Activated naive CD4-positive, alpha-beta T cell treated with anti-CD3 and anti-CD28 coated beads, Interleukin-2, amount 50 U/mL, for 24 hours (primary cell): Measurements from ENCODE around the gene GSDME.
A peak's percentile ranks its signal among the peaks of the same experiment; 100 is the strongest.
"Not testable (repeated sequence)": the region's sequence is repeated elsewhere in the genome, so short reads cannot be mapped to it uniquely, and the experiment has no call there.

ENCODE experiments used
- H3K27ac Mint-ChIP-seq: one replicate; pipeline ENCODE4 v1.8.0; 2021; ENCODE audit warnings: mild to moderate bottlenecking, mixed read lengths
- H3K27me3 Mint-ChIP-seq: one replicate; pipeline ENCODE4 v1.8.0; 2021; ENCODE audit warnings: mixed read lengths
- H3K36me3 Mint-ChIP-seq: one replicate; pipeline ENCODE4 v1.8.0; 2021; ENCODE audit warnings: mixed read lengths
- H3K4me1 Mint-ChIP-seq: one replicate; pipeline ENCODE4 v1.8.0; 2021; ENCODE audit warnings: mixed read lengths
- H3K4me3 Mint-ChIP-seq: one replicate; pipeline ENCODE4 v1.8.0; 2021; ENCODE audit warnings: mild to moderate bottlenecking, mixed read lengths
- H3K9me3 Mint-ChIP-seq: one replicate; pipeline ENCODE4 v1.8.0; 2021; ENCODE audit warnings: mixed read lengths

The GSDME gene

DNA sequence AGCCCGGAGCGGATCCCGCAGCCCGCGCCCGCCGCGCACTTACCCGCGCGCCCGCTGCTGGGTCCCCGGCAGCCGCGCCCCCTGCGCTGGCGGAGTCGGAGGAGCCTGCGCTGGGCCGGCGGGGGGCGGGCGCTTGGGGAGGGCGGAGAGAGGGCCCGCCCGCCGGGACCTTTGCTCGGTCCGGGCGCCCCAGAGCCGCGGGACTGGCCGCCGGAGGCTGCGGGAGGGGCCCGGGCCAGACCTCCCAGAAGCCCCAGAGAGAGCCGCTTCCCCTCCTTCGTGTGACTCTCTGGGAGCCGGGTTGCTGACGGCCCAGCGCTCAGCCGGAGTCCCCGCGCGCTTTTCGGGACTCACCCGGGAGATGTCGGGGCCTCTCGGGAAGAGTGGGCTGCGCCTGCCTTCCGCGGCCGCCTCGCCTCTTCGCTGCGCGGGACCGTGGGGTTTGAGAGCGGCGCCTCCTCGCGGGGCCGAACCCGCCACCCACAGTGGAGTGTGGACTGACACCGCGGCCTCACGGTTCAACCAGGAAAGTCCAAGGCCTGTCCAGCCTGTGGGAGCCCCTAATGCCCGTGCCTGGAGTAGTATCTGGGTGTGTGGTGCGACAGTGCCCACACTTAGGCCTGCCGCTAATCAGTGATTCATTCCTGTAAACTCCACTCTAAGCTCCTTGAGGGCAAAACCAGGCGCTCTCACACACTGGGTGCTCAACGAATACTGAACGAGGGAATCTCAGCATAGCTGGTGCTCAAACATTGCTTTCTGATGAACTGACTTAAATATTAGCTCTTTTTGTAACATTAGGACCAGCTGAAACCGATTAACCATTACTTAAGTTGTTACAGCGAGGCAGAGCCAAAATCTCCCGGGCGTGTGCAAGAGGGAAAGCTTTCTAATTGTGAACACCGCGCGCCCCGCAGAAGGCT lies at the start of gene GSDME:
Gene GSDME, minus strand, starts transcription at position 112 of the 923 bp plus-strand sequence. CDS start 7,690 bp downstream, outside the sequence.
- H3K4me1 Mint-ChIP-seq, result peaks cover 31% of the 10 kb centered on the region
- peak within 1 kb of the TSS; percentile 85 for H3K4me3 Mint-ChIP-seq
- peaks cover 24% of the 10 kb centered on the region for H3K27me3 Mint-ChIP-seq
- no peaks in the 10 kb centered on the region for H3K9me3 Mint-ChIP-seq
- peak within 1 kb of the TSS; percentile 69 for H3K27ac Mint-ChIP-seq
- H3K36me3 Mint-ChIP-seq, result no peaks in the 10 kb centered on the region

DNA sequence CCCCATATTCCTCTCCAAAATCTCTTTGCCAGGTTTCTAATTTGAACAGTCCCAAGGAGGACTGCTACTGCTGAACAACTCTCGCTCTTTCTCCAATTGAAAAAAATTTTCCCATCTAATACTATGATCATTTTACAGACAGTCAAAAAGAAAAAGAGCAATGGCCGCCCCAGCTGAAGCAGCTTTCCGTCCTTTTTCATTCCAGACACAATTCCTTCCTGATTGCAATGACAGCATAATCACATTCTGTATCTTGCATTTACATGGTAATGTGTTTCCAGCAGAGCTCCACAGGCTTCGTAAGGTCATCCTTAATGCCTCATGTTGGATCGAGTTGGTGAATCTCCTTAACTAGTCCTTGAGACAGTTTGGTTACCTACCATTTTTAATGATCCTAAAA lies 45.0 kb upstream of the GSDME start:
- no peak overlapping the region for H3K4me3 Mint-ChIP-seq
- peaks cover 4% of the 10 kb centered on the region for H3K4me1 Mint-ChIP-seq
- H3K27ac Mint-ChIP-seq, result no peak overlapping the region
- no peaks in the 10 kb centered on the region for H3K9me3 Mint-ChIP-seq
- peaks cover 47% of the 10 kb centered on the region for H3K36me3 Mint-ChIP-seq
- H3K27me3 Mint-ChIP-seq, result no peaks in the 10 kb centered on the region

DNA sequence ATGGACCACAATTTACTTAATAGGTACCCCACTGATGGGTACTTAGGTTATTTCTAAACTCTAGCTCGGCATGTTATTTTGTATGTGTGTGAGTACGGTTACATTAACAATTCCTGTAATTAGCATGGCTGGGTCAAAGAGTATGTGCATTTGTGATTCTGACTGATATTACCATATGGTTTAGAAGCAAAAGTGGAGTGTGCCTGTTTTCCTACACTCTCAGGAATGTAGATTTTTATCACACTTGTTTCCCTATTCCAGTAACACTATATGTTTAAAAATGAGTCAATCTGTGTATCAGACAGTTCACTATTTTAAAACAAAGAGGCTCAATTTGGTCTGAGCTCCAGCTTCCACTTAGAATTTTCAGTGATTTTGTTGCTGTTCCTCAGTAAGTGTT lies 44.6 kb upstream of the GSDME start:
- Mint-ChIP-seq H3K9me3 (no peaks in the 10 kb centered on the region), H3K27me3 (no peaks in the 10 kb centered on the region), H3K4me1 (peaks cover 4% of the 10 kb centered on the region), H3K27ac (no peak overlapping the region), H3K4me3 (no peak overlapping the region), H3K36me3 (peaks cover 48% of the 10 kb centered on the region)

DNA sequence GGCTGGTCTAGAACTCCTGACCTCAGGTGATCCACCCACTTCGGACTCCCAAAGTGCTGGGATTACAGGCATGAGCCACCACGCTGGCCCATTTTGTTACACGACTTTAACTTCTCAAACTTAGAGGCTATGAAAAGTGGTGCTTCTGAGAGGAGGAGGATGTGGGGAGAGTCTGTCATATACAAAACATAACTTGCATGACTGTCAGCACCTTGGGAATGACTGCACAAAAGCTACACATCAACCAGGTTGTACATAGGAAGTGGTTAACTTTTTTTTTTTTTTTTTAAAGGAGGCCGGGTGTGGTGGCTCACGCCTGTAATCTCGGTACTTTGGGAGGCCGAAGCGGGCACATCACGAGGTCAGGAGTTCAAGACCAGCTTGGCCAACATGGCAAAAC lies 43.4 kb upstream of the GSDME start:
- H3K36me3 Mint-ChIP-seq, result peaks cover 43% of the 10 kb centered on the region
- no peak overlapping the region for H3K4me3 Mint-ChIP-seq
- H3K9me3 Mint-ChIP-seq, result no peaks in the 10 kb centered on the region
- no peaks in the 10 kb centered on the region for H3K27me3 Mint-ChIP-seq
- peaks cover 4% of the 10 kb centered on the region for H3K4me1 Mint-ChIP-seq
- no peak overlapping the region for H3K27ac Mint-ChIP-seq

DNA sequence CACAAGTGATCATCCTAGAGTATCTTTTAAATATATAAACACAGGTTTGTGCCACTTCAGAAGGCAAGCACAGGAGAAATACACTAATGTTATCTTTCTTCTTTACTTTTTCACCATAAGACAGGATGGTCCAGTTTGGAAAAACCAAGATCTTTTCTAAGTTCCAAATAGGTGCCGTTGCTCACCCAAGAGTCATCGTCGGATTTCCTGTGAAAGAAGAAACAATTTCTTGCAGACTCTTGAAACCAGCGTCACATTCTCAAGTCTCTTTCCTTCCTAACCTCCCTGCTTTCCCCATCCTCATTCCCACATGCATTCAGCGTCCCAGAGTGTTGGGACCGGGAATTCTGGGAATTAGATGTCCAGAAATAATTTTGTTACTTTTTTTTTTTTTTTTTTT lies 42.8 kb upstream of the GSDME start:
- H3K9me3 Mint-ChIP-seq, result no peaks in the 10 kb centered on the region
- no peak overlapping the region for H3K4me3 Mint-ChIP-seq
- peaks cover 43% of the 10 kb centered on the region for H3K36me3 Mint-ChIP-seq
- H3K4me1 Mint-ChIP-seq, result peaks cover 4% of the 10 kb centered on the region
- no peaks in the 10 kb centered on the region for H3K27me3 Mint-ChIP-seq
- H3K27ac Mint-ChIP-seq, result no peak overlapping the region

DNA sequence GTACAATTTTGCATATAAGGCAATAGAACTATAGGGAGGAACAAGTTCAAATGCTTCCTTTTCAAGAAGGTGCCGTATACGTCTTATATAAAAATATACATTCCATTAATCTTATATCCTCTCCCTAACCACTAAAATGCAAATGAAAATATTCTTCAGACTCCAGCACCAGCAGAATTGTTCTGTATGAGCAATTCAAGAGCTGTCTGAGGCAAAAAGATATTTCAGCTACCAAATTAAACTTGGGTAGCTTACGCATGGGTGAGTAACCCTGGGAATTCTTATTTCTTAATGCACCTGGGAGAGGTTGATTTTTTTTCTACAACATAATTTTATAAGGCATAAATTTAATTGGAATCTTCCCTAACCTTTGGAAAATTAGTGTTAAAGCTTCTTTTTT lies 42.2 kb upstream of the GSDME start:
- peaks cover 39% of the 10 kb centered on the region for H3K36me3 Mint-ChIP-seq
- H3K4me3 Mint-ChIP-seq, result no peak overlapping the region
- no peaks in the 10 kb centered on the region for H3K9me3 Mint-ChIP-seq
- peaks cover 8% of the 10 kb centered on the region for H3K4me1 Mint-ChIP-seq
- no peaks in the 10 kb centered on the region for H3K27me3 Mint-ChIP-seq
- H3K27ac Mint-ChIP-seq, result no peak overlapping the region

DNA sequence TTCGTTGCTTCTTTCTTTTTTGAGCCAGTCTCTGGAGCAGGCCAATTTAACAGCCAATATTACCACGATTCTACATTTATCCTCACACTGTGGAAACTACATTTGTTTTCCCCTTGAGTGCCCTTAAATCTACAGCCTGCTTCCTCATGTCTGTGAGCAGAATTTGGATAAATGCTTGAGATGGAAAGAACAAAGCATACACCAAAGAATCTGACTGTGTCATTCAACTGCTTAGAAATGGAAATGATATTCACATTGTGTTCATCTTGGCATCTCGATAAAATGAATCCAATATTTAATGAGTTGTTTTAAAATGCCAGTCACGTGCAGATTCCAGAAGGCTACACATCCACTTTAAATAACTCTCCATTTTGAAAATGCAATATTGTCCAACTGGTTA lies 41.0 kb upstream of the GSDME start:
- no peaks in the 10 kb centered on the region for H3K27me3 Mint-ChIP-seq
- H3K4me3 Mint-ChIP-seq, result no peak overlapping the region
- H3K9me3 Mint-ChIP-seq, result no peaks in the 10 kb centered on the region
- H3K27ac Mint-ChIP-seq, result no peak overlapping the region
- peaks cover 34% of the 10 kb centered on the region for H3K36me3 Mint-ChIP-seq
- peaks cover 15% of the 10 kb centered on the region for H3K4me1 Mint-ChIP-seq

DNA sequence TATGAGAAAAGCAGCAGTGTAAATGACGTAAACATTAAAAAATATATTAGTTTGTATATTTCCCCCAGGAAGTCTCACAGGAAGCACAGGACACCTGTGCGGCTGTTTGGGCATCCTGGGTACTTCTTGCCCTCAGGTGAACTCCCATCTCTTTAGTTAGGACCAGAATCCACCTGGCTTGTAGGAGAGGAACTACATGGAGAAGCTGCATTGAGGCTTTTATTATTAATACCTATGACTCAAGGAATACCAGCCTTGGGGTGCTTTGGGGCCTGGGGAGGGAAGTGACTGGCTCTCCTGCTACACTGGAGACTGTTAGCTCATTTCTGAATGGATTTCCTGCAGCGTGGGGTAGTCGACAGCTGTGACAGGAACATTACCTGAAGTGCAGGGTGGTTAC lies 40.0 kb upstream of the GSDME start:
- Mint-ChIP-seq H3K36me3 (peaks cover 28% of the 10 kb centered on the region), H3K27me3 (no peaks in the 10 kb centered on the region), H3K27ac (no peak overlapping the region), H3K4me3 (no peak overlapping the region), H3K4me1 (peaks cover 15% of the 10 kb centered on the region), H3K9me3 (no peaks in the 10 kb centered on the region)

DNA sequence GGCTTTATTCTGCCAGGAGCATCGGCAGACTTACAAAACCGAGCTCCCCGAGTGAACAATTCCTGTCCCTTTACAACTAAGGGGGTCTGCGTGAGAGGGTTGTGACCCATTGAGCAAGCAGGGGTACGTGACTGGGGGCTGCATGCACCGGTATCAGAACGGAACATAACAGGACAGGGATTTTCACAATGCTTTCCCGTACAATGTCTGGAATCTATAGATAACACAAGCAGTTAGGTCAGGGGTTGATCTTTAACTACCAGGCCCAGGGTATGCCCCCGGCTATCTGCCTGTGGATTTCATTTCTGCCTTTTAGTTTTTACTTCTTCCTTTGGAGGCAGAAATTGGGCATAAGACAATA lies 38.1 kb upstream of the GSDME start:
- Mint-ChIP-seq H3K9me3 (no peaks in the 10 kb centered on the region), H3K4me3 (no peak overlapping the region), H3K27ac (no peak overlapping the region), H3K27me3 (no peaks in the 10 kb centered on the region), H3K4me1 (peaks cover 12% of the 10 kb centered on the region), H3K36me3 (peaks cover 16% of the 10 kb centered on the region)

DNA sequence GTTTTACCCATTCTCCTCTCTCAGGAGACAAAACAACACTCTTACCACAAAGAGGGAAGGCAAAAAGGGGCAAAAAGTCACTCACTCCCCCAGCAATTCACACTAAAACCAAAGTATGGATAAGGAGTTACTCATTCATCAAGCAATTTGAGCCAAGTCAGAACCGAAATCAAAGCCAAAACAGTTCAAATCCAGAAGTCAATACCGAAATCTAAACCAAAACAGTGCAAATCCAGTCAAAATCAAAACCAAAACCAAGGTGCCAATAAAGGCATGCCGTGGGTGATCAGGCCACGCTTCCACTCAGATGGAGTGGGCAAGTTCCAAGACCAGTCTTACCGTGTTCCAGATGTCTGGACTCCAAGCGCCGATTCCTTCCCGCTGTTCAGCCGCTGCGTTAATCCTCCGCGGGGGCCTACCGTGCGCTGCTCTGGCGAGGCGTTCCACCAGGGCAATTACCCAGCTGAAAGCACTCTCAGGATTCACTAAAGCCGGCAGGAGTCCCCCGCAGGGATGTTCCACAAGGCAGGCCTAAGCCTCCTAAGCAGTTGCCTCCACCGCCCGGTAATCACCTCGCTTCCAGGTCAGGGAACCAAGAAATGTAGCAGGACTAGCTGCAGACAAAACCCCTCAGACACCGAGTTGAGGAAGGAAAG lies 37.6 kb upstream of the GSDME start:
- H3K27ac Mint-ChIP-seq, result peak overlapping the region; percentile 12
- H3K4me3 Mint-ChIP-seq, H3K9me3 Mint-ChIP-seq, H3K27me3 Mint-ChIP-seq: not testable (repeated sequence)
- H3K36me3 Mint-ChIP-seq, result peaks cover 16% of the 10 kb centered on the region
- peaks cover 12% of the 10 kb centered on the region for H3K4me1 Mint-ChIP-seq

DNA sequence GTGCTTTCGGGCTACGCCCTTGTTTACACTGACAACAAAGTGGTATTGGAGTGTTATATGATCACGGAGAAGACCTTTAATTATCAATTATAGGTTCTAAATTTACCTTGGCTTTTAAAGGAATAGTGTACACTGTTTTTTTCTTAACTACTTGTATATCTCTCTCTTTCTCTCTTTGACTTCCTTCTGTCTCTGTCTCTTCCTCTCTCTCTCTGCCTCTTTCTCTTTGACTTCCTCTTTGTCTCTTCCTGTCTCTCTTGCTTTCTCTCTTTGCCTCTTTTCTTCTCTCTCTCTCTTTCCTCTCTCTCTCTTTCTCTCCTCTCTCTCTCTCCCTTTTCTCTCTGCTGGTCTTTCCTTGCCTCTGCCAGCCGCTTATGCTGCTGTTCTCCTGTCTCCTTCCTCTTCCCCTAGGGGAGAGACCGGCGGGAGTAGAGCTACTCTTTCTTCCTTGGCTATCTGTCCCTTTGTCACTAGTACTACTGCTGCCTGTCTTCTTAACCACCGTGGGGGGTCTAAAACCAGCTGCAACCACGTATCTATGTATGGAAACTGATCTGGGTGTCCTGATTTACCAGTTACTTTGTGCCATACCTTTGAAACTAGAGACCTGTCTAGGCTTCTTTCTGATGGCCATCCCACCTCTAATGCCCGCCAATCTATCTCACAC lies 36.9 kb upstream of the GSDME start:
- peaks cover 17% of the 10 kb centered on the region for H3K36me3 Mint-ChIP-seq
- no peak overlapping the region for H3K27ac Mint-ChIP-seq
- no peaks in the 10 kb centered on the region for H3K9me3 Mint-ChIP-seq
- peaks cover 12% of the 10 kb centered on the region for H3K4me1 Mint-ChIP-seq
- H3K27me3 Mint-ChIP-seq, result no peaks in the 10 kb centered on the region
- no peak overlapping the region for H3K4me3 Mint-ChIP-seq

DNA sequence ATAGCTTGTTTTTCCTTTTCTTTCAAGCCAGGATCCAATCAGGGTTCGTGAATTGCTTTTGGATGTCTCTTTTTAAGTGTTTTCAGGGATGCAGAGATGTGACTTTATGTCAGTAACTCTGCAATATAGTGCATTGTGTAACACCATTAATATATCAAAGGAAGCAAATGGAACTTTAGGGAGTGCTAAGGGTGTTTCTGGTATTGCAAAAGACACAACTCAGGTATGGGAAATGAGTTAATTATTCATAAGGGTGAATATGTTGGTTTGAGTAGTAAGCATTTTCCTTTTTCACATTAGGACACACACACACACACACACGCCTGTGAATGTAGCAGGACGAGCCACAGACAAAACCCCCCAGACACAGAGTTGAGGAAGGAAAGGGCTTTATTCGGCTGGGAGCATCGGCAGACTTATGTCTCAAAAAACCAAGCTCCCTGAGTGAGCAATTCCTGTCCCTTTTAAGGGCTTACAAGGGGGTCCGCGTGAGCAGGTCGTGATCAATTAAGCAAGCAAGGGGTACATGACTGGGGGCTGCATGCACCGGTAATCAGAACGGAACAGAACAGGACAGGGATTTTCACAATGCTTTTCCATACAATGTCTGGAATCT lies 31.8 kb upstream of the GSDME start:
- H3K4me3 Mint-ChIP-seq, result no peak overlapping the region
- peaks cover 3% of the 10 kb centered on the region for H3K4me1 Mint-ChIP-seq
- no peaks in the 10 kb centered on the region for H3K27me3 Mint-ChIP-seq
- H3K27ac Mint-ChIP-seq, result no peak overlapping the region
- H3K36me3 Mint-ChIP-seq, result peaks cover 4% of the 10 kb centered on the region
- no peaks in the 10 kb centered on the region for H3K9me3 Mint-ChIP-seq

DNA sequence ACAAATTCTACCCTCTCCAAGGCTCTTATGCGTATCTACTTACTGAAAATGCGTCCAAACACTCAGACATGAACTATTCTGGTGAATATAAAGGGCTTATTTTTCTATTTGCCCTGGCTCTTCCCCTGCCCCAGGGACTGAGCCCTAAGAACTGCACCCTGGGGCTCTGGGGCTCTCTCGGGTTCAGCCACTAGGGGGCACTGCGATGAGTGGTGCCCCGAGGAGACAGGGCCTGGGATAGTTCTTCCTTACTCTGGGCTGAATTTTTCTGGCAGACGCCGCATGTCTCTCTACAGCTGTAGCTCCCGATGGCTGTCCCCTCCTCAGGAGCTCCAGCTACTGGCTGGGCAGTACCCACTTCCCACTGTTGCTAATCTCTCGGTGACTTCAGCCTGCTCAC lies 30.8 kb upstream of the GSDME start:
- no peaks in the 10 kb centered on the region for H3K9me3 Mint-ChIP-seq
- no peak overlapping the region for H3K4me3 Mint-ChIP-seq
- no peaks in the 10 kb centered on the region for H3K4me1 Mint-ChIP-seq
- H3K27ac Mint-ChIP-seq, result peak overlapping the region; percentile 4
- peaks cover 4% of the 10 kb centered on the region for H3K36me3 Mint-ChIP-seq
- no peaks in the 10 kb centered on the region for H3K27me3 Mint-ChIP-seq

DNA sequence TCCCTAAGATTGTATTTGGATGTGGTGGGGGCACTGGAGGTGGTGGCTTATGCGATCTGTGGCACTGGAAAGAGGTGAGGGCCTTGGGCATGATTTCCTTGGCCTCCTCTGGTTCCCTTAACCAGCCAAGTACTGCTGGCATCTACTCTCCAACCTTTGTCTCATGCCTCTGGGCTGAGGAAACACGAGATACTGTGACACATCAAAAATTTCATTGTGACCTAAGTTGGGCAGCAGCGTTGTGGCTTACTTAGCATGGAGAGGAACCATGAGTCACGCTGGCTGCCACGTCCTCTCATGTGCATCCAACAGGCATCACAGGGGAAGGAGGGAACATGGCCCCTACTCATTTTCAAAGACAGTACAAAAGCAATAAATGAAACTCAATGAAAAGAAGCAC lies 29.7 kb upstream of the GSDME start:
- no peaks in the 10 kb centered on the region for H3K9me3 Mint-ChIP-seq
- H3K4me1 Mint-ChIP-seq, result no peaks in the 10 kb centered on the region
- no peaks in the 10 kb centered on the region for H3K27me3 Mint-ChIP-seq
- no peak overlapping the region for H3K27ac Mint-ChIP-seq
- H3K4me3 Mint-ChIP-seq, result no peak overlapping the region
- peaks cover 1% of the 10 kb centered on the region for H3K36me3 Mint-ChIP-seq

DNA sequence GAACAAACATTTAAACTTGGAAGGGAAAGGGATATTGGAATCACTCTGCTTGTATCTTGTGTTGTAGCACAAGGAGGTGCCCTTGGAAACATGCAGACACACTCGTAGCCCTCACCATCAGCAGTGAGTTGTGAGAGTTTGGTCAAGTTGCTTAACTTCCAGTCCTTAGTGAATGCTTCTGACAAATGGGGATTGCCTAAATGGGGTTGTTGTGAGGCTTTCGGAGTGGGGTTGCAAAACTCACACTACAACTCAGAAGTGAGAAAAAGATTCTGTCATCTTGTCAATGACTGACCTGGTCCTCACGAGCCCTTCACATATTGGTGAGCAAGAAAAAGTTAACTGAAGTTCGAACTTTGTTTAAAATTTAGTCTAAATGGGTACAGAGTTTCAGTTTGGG lies 29.0 kb upstream of the GSDME start:
- Mint-ChIP-seq H3K36me3 (peaks cover 1% of the 10 kb centered on the region), H3K27me3 (no peaks in the 10 kb centered on the region), H3K4me3 (no peak overlapping the region), H3K4me1 (no peaks in the 10 kb centered on the region), H3K9me3 (no peaks in the 10 kb centered on the region), H3K27ac (peak overlapping the region; percentile 10)

DNA sequence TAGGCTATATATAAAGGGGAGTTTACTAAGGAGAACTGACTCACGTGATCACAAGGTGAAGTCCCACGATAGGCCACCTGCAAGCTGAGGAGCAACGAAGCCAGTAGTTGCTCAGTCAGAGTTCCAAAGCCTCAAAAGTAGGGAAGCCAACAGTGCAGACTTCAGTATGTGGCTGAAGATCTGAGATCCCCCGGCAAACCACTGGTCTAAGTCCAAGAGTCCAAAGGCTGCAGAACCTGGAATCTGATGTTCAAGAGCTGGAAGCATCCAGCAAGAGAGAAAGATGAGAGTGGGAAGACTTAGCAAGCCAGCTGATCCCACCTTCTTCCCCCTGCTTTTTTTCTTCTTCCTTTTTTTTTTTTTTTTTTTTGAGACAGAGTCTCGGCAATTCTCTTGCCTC lies 27.0 kb upstream of the GSDME start:
- H3K27me3 Mint-ChIP-seq, result no peaks in the 10 kb centered on the region
- H3K4me1 Mint-ChIP-seq, result no peaks in the 10 kb centered on the region
- peaks cover under 1% of the 10 kb centered on the region for H3K36me3 Mint-ChIP-seq
- H3K27ac Mint-ChIP-seq, result no peak overlapping the region
- no peaks in the 10 kb centered on the region for H3K9me3 Mint-ChIP-seq
- no peak overlapping the region for H3K4me3 Mint-ChIP-seq
